Smooth muscle cell (in vitro differentiated cells): Measurements from ENCODE around the gene KNOP1. TPM values are rescaled to one million over a fixed set of nuclear protein-coding genes. Genes with fewer than 3 reads are reported as not detected.
A peak's percentile ranks its signal among the peaks of the same experiment; 100 is the strongest.

ENCODE experiments used
- DNase-seq: peaks from one replicate; lab custom pipeline; 2025; ENCODE audit not compliant: unreplicated experiment; lab: John Stamatoyannopoulos, UW
- H2AFZ ChIP-seq: fragments of 200-600 bp; sonication (generic); 2 replicates; pipeline ENCODE4 v1.6.0; 2016; ENCODE audit warnings: antibody characterized with exemption, low read depth, mild to moderate bottlenecking
- H3F3A ChIP-seq: fragments of 200-600 bp; sonication (generic); 2 replicates; pipeline ENCODE4 v1.6.0; 2017; ENCODE audit warnings: antibody characterized with exemption, low read depth
- H3K27ac ChIP-seq: fragments of 200-600 bp; sonication (generic); 2 replicates; pipeline ENCODE4 v1.5.1; 2016; ENCODE audit warnings: low read depth, mild to moderate bottlenecking
- H3K27me3 ChIP-seq: fragments of 200-600 bp; sonication (generic); 2 replicates; pipeline ENCODE4 v1.6.1; 2016; ENCODE audit warnings: low read depth, mild to moderate bottlenecking
- H3K36me3 ChIP-seq: fragments of 200-600 bp; sonication (generic); 2 replicates; pipeline ENCODE4 v1.5.1; 2016; ENCODE audit warnings: low read depth
- H3K4me1 ChIP-seq: fragments of 200-600 bp; sonication (generic); 2 replicates; pipeline ENCODE4 v1.5.1; 2016; ENCODE audit warnings: low read depth
- H3K4me2 ChIP-seq: fragments of 200-600 bp; sonication (generic); 2 replicates; pipeline ENCODE4 v1.6.0; 2016; ENCODE audit warnings: mild to moderate bottlenecking
- H3K4me3 ChIP-seq: fragments of 200-600 bp; sonication (generic); 2 replicates; pipeline ENCODE4 v1.5.1; 2016; ENCODE audit warnings: mild to moderate bottlenecking
- H3K79me2 ChIP-seq: fragments of 200-600 bp; sonication (generic); 2 replicates; pipeline ENCODE4 v1.6.0; 2016; ENCODE audit warnings: low read depth, mild to moderate bottlenecking
- H3K9ac ChIP-seq: fragments of 200-600 bp; sonication (generic); 2 replicates; pipeline ENCODE4 v1.6.0; 2016; ENCODE audit warnings: low read depth
- H3K9me3 ChIP-seq: fragments of 200-600 bp; sonication (generic); replicated peaks from 2 replicates; pipeline ENCODE4 v1.5.1; 2016; ENCODE audit warnings: low read depth
- H4K20me1 ChIP-seq: fragments of 200-600 bp; sonication (generic); 2 replicates; pipeline ENCODE4 v1.6.0; 2016; ENCODE audit warnings: low read depth
- WGBS: methylation state at CpG from one replicate; pipeline ENCODE4 v1.1.7; 2016; ENCODE audit warnings: low lambda C conversion rate; 5-methylcytosine and 5-hydroxymethylcytosine counted together
- polyA plus RNA-seq: library from polyadenylated mRNA; unstranded; fragments of >200 nt; fragmentation: Nextera tagmentation; extraction: Ambion mirVana; gene quantifications from 2 replicates; pipeline ENCODE4 v1.2.1, GENCODE V29; 2016
- total RNA-seq: library from RNA; depleted of rRNA; stranded (reverse); fragments of >200 nt; gene quantifications from 2 replicates; pipeline ENCODE4 v1.2.3, GENCODE V29; 2014
- TF ChIP-seq, protein P1 (sequence below): fragments of 200-600 bp; sonication (generic); IDR thresholded peaks from 2 replicates; pipeline ENCODE4 v1.5.1; 2017; ENCODE audit warnings: borderline replicate concordance, mild to moderate bottlenecking, antibody characterized with exemption; ENCODE audit not compliant: insufficient read depth, poor library complexity, severe bottlenecking

The KNOP1 gene
- total and polyA plus RNA-seq, 2 experiments from 2014 or later, result 31.0 to 32.6 TPM

DNA sequence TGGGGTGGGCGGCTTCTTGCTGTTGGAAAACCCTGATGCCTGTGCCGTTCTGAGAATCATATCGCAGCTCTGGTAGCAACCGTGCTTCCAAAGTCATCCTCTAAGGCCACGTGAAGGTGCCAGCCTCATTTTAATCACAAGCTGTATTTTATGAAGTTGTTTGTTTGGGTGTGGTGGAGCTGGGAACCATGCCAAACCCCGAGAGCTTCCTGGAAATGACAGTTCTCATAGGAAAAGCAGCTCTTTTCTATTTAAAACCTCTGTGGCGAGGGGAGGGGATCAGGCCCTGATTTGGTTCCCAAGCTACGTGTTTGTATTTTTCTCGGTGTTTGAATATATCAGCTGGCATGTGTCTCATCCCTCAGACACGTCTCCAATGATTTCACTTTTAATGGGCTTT, 21.7 kb downstream of the KNOP1 start:
- TF ChIP-seq, protein P1, sequence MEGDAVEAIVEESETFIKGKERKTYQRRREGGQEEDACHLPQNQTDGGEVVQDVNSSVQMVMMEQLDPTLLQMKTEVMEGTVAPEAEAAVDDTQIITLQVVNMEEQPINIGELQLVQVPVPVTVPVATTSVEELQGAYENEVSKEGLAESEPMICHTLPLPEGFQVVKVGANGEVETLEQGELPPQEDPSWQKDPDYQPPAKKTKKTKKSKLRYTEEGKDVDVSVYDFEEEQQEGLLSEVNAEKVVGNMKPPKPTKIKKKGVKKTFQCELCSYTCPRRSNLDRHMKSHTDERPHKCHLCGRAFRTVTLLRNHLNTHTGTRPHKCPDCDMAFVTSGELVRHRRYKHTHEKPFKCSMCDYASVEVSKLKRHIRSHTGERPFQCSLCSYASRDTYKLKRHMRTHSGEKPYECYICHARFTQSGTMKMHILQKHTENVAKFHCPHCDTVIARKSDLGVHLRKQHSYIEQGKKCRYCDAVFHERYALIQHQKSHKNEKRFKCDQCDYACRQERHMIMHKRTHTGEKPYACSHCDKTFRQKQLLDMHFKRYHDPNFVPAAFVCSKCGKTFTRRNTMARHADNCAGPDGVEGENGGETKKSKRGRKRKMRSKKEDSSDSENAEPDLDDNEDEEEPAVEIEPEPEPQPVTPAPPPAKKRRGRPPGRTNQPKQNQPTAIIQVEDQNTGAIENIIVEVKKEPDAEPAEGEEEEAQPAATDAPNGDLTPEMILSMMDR, result no peak
- WGBS, result 37% methylated on average over 10 of the region's 10 CpGs
- H3K4me3 ChIP-seq, result no peak overlapping the region
- H3K27me3 ChIP-seq, result no peaks in the 10 kb centered on the region
- peak overlapping the region; percentile 53 for H3K27ac ChIP-seq
- H2AFZ ChIP-seq, result no peak overlapping the region
- no peaks in the 10 kb centered on the region for H3K9me3 ChIP-seq
- H4K20me1 ChIP-seq, result no peaks in the 10 kb centered on the region
- peak overlapping the region; percentile 68 for H3K4me2 ChIP-seq
- peak; percentile 5 for DNase-seq
- H3F3A ChIP-seq, result no peaks in the 10 kb centered on the region
- no peaks in the 10 kb centered on the region for H3K36me3 ChIP-seq
- no peak overlapping the region for H3K9ac ChIP-seq
- H3K4me1 ChIP-seq, result no peaks in the 10 kb centered on the region
- H3K79me2 ChIP-seq, result no peaks in the 10 kb centered on the region

DNA sequence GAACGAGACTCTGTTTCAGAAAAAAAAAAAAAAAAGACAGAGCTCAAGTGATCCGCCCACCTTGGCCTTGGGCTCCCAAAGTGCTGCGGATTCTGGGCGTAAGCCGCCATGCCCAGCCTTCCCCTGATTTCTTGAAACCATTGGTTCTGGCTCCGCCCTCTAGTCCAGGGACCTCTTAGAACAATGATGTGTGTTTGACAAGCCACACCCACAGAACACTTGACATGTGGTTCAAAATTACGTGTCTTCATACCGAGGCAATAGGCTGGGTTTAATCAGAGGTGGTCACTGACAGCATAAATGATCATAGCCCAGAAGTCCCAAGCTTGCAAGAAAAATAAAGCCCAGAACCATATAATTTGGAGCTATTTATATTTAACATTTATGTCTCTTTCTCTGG, 23.0 kb downstream of the KNOP1 start:
- H3K27ac ChIP-seq, result no peak overlapping the region
- no peak overlapping the region for H3K9ac ChIP-seq
- H3K27me3 ChIP-seq, result no peaks in the 10 kb centered on the region
- no peaks in the 10 kb centered on the region for H3K79me2 ChIP-seq
- no peaks in the 10 kb centered on the region for H4K20me1 ChIP-seq
- no peak overlapping the region for H2AFZ ChIP-seq
- H3K4me2 ChIP-seq, result no peak overlapping the region
- H3K9me3 ChIP-seq, result no peaks in the 10 kb centered on the region
- H3K4me1 ChIP-seq, result no peaks in the 10 kb centered on the region
- WGBS, result 96% methylated on average over 8 of the region's 8 CpGs
- no peaks in the 10 kb centered on the region for H3K36me3 ChIP-seq
- TF ChIP-seq, protein P1, result no peak
- DNase-seq, result no peak
- no peaks in the 10 kb centered on the region for H3F3A ChIP-seq
- H3K4me3 ChIP-seq, result no peak overlapping the region

DNA sequence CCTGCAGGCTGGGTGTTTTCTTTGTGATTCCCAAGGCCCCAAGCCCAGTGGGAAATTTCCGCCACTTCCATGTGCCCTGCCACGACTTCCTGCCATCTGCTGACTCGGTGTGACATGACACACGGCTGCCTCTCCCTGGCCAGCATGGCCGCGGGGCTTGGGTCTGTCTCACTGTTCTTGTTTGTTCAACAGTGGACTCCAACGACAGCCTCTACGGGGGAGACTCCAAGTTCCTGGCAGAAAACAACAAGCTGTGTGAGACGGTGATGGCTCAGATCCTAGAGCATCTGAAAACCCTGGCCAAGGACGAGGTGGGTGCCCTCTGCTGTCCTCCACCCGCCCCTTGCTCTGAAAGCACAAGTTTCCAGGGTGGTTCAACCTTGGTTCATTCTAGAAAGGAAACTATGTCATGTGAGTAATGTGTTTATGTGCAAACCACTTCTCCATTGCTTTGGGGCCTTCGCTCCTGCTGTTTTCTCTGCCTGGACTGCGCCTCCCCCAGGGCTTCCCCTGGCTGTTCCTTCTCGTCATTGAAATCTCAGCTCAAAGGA, 26.8 kb downstream of the KNOP1 start:
- no peak for DNase-seq
- H3K4me3 ChIP-seq, result no peak overlapping the region
- no peaks in the 10 kb centered on the region for H3K27me3 ChIP-seq
- H3K4me1 ChIP-seq, result no peaks in the 10 kb centered on the region
- H3K36me3 ChIP-seq, result no peaks in the 10 kb centered on the region
- no peak overlapping the region for H3K27ac ChIP-seq
- H2AFZ ChIP-seq, result no peak overlapping the region
- 92% methylated on average over 14 of the region's 14 CpGs for WGBS
- no peaks in the 10 kb centered on the region for H3F3A ChIP-seq
- TF ChIP-seq, protein P1, result no peak
- H3K9me3 ChIP-seq, result no peaks in the 10 kb centered on the region
- H3K9ac ChIP-seq, result no peak overlapping the region
- no peaks in the 10 kb centered on the region for H3K79me2 ChIP-seq
- no peak overlapping the region for H3K4me2 ChIP-seq
- H4K20me1 ChIP-seq, result no peaks in the 10 kb centered on the region

DNA sequence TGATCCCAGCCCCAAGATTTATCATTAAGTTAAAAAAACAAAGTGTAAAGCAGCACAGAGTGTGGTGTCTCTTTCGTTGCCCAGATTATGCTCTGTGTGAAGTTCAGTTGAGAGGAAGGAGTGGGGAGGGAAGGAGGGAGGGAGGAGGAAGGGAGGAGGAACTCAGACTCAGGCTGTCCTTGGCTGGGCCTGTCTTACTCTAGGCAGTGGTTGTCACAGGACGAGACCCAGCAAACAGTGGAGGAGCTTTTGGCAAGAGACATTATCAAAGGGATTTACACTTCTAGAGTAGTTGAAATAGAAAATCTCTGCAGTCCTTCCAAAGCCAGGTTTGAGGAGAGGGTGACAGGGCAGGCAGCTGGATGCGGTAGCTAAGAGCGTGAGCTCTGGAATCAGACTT, 27.8 kb downstream of the KNOP1 start:
- TF ChIP-seq, protein P1, result no peak
- Histone ChIP-seq H4K20me1 (no peaks in the 10 kb centered on the region), H3K9me3 (no peaks in the 10 kb centered on the region), H3K9ac (no peak overlapping the region), H3K4me1 (no peaks in the 10 kb centered on the region), H3K27ac (no peak overlapping the region), H3K27me3 (no peaks in the 10 kb centered on the region), H2AFZ (no peak overlapping the region), H3K4me3 (no peak overlapping the region), H3K79me2 (no peaks in the 10 kb centered on the region), H3K36me3 (peaks cover 4% of the 10 kb centered on the region), H3K4me2 (no peak overlapping the region), H3F3A (no peaks in the 10 kb centered on the region)
- no peak for DNase-seq
- 44% methylated on average over 4 of the region's 4 CpGs for WGBS
